Amniotic epithelial cell (primary cell): ENCODE measurements around the gene ERRFI1.
A peak's percentile ranks its signal among the peaks of the same experiment; 100 is the strongest.
"Not testable (repeated sequence)": the region's sequence is repeated elsewhere in the genome, so short reads cannot be mapped to it uniquely, and the experiment has no call there.

Experiments used
- DNase-seq: peaks from one replicate; pipeline ENCODE4 v3.0.0-alpha.2; 2010; ENCODE audit warnings: low read depth

The ERRFI1 gene, protein sequence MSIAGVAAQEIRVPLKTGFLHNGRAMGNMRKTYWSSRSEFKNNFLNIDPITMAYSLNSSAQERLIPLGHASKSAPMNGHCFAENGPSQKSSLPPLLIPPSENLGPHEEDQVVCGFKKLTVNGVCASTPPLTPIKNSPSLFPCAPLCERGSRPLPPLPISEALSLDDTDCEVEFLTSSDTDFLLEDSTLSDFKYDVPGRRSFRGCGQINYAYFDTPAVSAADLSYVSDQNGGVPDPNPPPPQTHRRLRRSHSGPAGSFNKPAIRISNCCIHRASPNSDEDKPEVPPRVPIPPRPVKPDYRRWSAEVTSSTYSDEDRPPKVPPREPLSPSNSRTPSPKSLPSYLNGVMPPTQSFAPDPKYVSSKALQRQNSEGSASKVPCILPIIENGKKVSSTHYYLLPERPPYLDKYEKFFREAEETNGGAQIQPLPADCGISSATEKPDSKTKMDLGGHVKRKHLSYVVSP

DNA sequence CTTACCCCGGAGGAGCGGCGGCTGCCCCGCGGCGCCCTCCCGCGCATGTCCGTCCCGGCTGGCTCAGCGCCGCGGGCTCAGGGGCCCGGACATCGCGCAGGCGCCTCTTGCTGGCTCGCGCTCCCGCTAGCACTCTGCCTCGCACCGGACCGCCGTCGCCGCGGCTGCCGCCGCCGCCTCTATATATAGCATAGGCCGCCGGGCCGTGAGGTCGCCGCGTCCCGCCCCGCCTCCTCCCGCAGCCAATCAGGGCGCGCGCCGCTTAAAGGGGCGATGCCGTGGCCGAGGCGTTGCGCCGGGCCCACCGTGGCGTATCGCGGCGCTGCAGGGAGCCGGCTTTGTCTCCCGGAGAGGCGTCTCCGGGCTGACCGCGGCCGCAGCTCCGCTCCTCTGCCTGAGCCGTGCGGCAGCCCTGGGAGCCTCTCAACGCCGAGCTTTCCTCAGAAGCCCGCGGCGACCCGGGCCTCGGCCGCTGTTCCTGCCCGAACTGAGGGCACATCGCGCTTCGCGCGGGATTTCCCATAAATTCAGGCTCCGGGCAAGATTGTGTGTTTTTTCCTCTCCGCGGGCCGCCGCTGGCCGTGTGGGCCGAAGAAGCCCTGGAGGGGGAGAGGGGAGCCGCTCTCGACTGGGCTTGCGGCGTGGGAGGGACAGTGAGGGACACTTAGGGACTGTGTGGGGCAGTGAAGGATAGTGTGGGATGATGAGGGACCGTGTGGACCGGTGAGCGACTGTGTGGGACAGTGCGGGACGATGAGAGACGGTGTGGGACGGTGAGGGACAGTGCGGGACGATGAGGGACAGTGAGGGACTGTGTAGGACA, at the start of gene ERRFI1:
Gene ERRFI1 (minus strand): TSS at position 157 of the 823 bp plus-strand sequence. CDS start 10,690 bp downstream, outside the sequence.
- peak; percentile 92 for DNase-seq

DNA sequence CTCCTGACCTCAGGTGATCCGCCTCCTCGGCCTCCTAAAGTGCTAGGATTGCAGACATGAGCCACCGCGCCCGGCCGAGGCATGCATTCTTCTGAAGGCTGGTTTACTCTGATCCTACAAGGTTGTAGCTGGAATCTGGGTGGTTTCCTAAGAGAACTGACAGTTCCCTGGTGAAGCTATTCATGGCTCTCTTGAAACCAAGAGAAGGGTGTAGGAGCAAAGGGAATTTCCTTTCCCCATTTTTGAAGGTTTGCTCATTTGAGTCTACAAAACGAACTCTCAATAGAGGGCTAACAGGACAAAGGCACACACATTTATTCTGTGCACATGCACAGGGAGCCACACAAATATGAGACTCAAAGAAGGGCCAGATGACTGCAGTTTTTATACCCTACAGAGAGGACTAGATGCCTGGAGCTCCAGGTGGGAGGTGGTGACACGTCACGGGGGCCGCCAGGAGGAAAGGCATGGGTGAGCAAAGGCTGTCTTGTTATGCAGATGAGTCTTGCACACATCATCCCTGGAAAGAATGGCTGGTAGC, 49.5 kb upstream of the ERRFI1 start:
- peak; percentile 79 for DNase-seq

DNA sequence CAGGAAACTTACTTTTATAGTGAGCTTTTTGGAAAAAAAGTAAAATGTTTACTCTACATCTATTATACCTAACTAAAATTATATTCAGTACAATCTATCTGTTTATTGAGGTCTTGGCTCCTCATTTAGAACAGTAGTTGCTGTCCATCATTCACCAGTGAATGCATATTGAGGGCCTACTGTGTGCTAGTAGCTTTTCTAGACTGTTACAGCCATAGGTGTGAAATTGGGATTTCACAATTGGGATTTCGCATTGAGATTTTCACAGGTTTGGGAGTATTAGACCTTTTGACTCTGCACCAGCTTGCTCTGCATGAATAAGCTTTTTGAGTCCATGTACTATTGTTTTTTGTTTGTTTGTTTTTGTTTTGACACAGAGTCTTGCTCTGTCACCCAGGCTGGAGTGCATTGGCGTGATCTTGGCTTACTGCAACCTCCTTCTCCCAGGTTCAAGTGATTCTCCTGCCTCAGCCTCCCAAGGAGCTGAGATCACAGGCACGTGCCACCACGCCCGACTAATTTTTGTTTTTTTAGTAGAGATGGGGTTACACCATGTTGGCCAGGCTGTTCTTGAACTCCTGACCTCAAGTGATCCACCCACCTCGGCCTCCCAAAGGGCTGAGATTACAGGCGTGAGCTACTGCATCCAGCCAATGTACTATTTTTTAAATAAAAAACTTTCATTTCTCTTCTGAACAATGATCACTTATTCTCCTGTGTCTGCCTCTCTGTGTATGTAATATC, 47.2 kb upstream of the ERRFI1 start:
- DNase-seq: no peak

DNA sequence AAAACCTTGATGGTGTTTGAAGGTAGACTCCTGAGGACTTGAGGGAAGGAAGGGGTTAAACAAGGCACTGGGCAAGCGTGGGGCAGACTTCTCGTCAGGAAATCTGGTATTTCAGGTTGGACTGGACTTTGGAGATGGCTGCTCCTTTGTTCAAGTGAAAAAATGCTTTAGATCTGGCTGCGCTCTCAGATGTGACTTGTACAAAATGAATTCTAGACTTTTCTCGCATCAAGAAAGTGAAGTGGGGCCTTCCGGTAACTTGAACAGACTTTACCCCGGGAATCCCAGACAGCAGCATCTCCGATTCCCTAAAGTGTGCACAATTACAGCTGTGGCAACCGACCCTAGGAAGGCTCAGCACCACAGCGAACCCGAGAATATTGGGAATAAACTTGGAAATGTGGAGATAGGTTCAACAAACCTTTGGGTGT, 44.3 kb upstream of the ERRFI1 start:
- DNase-seq: no peak

DNA sequence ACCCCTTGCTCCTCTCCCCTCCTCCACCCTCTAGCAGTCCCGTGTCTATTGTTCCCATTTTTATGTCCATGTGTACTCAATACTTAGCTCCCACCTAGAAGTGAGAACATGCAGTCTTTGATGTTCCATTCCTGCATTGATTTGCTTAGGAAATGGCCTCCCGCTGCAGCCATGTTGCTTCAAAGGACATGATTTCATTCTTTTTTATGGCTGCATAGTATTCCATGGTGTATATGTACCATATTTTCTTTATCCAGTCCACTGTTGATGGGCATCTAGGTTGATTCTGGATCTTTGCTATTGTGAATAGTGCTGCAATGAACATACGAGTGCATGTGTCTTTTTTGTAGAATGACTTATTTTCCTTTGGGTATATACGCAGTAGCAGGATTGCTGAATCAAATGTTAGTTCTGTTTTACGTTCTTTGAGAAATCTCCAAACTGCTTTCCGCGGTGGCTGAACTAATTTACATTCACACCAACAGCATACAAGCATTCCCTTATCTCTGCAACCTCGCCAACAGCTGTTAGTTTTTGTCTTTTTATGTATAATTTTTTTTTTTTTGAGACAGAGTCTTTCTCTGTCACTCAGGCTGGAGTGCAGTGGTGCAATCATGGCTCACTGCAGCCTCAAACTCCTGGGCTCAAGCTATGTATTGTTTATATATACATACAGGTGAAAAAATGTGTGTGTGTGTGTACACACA, 43.7 kb upstream of the ERRFI1 start:
- not testable (repeated sequence) for DNase-seq

DNA sequence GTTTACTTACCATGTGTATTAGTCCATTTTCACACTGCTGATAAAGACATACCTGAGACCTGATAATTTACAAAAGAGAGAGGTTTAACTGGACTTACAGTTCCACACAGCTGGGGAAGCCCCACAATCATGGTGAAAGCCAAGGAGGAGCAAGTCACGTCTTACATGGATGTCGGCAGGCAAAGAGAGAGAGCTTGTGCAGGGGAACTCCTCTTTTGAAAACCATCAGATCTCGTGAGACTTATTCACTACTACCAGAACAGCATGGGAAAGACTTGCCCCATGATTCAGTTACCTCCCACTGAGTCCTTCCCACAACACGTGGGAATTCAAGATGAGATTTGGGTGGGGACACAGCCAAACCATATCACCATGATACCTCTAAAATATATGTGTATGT, 39.3 kb upstream of the ERRFI1 start:
- DNase-seq: peak; percentile 23

DNA sequence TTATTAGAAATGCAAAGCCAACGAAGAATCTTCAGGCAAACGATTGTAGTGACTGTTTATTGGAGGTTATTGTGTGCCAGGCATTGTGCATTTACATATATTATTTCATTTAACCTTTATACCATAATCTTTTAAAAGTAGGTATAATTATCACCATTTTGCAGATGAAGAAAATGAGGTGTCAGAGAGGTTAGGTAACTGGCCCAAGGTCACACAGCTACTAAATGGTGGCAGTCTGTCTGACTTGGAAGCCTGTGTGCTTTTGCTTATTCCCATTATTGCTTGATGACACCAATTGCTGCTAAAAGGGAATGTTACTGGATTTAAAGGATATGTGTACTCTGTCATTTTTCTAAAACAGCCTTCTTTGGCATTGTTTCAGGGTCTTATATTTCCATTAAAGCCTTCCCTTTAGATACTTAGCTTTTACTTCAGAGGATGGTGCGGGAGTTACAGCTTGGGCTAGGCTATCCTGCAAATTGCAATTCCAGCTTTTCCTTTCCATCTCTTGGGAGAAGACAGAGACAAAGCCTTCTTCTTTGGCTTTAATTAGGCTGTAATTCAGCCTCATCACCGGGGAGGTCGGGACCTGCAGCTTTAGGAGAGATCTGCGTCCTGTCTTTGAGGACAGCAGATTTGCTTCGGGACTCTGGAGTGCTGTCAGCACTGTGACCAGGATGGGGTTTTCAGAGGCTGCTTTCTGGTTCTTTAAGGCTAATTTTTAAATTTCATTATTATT, 37.4 kb upstream of the ERRFI1 start:
- no peak for DNase-seq

DNA sequence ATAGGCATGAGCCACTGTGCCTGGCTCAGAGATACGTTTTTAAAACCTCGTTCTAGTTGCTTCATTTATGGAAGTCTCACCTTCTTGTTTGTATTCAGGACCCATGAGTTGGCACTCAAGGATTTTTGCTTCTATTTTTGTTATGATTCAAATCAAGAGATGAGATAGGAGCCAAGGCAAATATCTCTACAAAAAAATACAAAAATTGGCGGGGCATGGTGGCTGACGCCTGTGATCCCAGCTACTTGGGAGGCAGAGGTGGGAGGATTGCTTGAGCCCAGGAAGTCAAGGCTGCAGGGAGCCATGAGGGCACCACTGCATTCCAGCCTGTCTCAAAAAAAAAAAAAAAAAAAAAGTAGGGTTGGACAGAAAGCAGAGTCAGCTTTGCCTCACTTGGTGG, 36.8 kb upstream of the ERRFI1 start:
- no peak for DNase-seq

DNA sequence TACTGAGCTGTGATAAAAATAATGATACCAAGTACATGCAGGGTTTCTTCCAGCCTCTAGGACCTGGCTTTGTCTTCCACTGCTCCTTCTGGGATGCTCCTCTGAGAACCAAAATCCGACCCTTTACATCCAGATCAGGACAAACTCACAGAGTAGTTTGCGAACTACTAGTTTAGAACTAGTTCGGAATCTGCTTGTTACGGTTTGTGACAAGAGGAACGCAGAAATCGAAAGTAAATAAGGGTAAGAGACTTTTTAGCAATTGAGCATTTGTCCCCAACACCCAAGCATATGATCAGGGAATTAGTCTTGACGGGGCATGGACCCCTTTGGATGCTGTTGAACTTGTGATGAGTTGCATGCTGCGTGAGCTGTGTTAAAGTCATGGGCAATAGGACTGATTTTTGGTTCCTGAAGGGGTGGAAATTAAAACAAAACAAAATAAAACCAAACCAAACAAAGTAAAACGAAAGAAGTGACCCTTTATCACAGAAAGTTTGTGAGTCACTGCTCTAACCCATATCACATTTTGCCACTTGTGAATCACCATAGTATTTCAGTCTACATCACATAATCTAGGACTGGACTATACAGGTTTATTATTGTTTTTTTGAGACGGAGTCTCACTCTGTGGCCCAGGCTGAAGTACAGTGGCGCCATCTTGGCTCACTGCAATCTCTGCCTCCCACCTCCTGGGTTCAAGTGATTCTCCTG, 35.7 kb upstream of the ERRFI1 start:
- peak; percentile 86 for DNase-seq

DNA sequence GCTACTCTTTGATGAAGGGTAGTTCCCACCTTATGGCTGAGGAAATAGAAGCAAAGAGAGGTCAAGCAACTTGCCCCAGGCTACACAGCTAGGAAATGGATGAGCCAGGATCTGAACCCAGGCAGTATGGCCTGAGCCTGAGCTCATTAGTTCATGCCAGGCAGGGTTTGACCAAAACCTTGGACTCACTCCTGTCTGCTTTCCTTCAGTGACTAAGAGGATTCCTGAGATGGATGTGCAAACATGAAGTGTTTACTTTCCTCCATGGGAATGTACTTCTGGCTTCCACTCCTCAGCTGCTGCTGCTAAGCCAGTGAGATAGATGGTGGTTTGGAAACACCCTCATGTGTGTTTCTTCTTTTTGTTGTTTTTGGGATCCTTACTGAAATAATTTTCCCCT, 35.1 kb upstream of the ERRFI1 start:
- DNase-seq: peak; percentile 99

DNA sequence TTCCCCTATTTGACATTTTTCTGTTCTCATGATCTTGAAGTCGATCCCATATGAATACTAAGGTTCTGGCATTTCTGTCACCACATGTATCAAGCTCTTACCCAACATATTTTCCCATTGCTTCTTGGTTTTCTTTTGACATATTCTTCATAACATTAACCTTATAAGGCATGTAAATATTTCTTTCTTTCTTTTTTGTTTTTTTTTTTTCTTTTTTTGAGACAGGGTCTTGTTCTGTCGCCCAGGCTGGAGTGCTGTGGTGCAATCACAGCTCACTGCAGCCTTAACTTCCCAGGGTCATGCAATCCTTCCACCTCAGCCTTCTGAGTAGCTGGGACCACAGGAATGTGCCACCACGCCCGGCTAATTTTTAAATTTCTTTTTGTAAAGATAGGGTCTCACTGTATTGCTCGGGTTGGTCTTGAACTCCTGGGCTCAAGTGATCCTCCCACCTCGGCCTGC, 33.1 kb upstream of the ERRFI1 start:
- peak; percentile 87 for DNase-seq

DNA sequence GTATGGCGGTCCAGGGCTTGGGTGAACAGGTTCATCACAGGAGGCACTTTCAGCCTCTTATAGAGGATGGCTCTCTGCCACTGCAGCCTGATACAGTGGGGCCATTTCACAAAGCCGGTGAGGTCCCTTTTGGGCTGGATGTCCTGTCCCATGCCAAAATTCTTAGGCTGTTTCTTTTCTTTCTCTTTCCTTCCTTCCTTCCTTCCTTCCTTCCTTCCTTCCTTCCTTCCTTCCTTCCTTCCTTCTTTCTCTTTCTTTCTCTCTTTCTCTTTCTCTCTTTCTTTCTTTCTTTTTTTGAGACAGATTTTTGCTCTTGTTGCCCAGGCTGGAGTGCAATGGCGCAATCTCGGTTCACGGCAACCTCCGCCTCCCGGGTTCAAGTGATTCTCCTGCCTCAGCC, 31.7 kb upstream of the ERRFI1 start:
- not testable (repeated sequence) for DNase-seq

DNA sequence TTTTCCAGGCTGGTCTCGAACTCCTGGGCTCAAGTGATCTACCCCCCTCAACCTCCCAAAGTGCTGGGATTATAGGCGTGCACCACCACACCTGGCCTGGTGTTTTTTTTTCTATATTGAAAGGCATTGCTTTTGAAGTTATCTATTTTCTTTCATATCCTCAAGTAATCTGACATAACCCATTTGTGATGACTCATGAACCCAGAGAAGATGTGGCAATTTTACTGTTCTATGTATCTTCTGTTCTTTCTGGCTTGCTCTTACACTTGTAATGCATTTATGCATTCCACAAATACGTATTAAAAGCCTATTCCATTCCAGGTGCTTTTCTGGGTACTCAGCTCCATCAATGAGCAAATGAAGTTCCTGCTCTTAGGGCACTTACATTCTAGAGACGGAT, 29.9 kb upstream of the ERRFI1 start:
- DNase-seq: peak; percentile 93

DNA sequence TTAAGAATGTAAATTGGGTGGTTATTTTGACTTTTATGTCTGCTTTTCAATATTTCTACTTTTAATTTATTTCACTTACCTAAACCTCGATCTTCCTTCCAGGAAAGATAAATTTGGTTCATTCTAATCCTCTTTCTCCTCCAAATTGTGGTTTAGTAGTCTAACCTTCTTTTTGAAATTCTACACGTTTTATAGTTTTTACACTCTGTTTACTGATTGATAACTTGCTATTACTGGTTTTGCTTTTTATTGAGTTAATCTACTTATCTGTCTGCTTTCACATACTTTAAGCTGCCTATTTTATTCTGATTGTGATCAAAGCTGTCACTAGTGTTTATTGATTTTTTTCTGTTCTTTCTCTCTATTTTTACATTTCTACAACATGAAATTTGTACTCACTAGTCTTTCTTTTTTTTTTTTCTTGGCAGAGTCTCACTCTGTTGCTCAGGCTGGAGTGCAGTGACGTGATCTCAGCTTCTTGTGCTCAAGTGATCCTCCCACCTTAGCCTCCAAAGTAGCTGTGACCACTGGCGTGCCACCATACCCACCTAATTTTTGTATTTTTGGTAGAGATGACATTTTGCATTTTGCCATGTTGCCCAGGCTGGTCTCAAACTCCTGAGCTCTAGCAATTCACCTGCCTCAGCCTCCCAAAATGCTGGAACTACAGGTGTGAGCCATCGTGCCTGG, 27.9 kb upstream of the ERRFI1 start:
- DNase-seq: no peak

DNA sequence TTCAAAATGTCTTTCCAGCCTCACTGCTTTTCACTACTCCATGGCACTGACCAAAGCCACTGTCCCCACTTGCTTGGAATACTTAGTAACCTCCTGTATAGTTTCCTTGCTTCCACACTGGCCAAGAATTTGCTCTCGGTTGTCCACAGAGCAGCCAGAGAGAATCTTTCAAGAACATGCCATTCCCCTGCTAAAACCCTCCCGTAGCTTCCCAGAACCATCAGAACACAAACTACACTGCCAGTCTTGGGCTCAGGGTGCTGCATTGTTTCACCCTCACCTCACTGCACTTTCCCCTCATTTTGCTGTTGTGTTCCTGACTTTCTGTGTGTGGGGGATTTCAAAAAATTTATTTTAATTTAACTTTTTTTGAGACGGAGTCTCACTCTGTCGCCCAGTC, 25.5 kb upstream of the ERRFI1 start:
- no peak for DNase-seq

DNA sequence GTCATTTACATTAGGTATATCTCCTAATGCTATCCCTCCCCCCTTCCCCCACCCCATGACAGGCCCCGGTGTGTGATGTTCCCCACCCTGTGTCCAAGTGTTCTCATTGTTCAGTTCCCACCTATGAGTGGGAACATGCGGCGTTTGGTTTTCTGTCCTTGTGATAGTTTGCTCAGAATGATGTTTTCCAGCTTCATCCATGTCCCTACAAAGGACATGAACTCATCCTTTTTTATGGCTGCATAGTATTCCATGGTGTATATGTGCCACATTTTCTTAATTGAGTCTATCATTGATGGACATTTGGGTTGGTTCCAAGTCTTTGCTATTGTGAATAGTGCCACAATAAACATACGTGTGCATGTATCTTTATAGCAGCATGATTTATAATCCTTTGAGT, 23.1 kb upstream of the ERRFI1 start:
- DNase-seq: not testable (repeated sequence)

DNA sequence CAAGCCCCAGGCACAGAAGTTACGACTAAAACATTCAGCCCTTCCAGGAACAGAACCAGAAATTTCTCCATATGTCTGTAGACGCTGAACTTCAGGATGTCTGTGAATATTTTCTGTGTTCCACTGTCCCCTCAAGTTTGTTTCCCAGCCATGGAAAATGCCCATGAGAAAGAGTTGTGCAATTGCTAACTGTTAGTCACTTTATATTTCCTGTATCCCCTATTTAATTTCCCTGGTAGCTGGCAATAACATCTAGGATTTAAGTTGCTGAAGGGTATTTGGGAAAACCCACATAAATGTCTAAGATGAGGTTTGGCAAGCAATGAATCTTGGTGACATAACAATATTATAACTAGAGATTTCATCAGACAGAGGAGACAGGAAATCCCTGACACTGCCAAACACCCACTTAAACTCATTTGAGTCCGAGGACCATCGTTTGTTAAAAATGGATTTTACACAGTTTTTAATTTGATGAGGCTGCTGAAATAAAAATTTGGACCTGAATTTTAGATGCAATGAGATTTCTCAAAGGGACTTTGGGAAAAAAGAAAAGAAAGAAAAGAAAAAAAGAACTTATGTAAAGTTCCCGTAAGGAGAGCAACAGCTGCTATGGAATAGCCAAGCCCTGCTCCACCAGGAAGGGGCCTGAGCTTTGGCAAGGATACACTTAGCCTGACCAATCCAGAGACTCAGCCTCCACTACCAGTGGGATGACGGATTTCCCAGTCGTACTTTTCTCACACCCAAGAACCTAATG, 21.8 kb upstream of the ERRFI1 start:
- peak; percentile 81 for DNase-seq

DNA sequence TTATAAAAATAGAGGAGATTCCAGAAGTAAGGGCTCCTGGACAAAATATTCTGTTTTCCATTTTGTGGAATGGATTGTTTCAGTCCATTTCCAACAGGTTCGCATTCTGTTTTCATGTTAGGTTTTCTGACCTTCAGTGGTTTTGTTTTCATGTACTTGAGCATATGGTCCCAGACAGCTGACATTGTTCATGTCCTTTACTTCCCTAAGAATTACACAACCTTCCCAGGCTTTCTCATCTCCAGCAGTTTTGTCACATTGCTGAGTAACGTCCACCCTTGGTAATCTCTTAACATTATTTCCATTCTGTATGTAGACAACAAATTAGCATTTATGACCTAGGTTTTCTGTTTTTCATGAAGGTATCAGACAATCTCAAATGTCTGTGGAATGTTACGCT, 21.0 kb upstream of the ERRFI1 start:
- peak; percentile 81 for DNase-seq

DNA sequence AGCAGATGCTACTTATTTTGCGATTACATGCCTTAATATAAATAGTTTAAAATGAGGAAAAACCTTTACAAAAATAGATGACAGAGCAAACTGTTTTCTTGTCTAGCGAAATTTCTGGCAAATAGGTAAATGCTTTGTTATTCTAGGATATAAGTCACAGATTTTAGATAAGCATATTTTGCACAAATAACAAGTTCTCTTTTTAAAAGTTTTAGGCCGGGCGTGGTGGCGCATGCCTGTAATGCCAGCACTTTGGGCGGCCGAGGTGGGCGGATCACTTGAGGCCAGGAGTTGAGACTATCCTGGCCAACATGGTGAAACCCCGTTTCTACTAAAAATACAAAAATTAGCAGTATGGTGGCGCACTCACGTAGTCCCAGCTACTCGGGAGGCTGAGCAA, 20.3 kb upstream of the ERRFI1 start:
- no peak for DNase-seq
